Activated naive CD8-positive, alpha-beta T cell treated with anti-CD3 and anti-CD28 coated beads, Interleukin-2, amount 50 U/mL, for 24 hours (primary cell): Measurements from ENCODE around the gene LASP1NB.
"Not testable (repeated sequence)": the region's sequence is repeated elsewhere in the genome, so short reads cannot be mapped to it uniquely, and the experiment has no call there.

Experiments used
- ATAC-seq: fragments of 150-1000 bp; cut with Tn5 transposase; one replicate; pipeline ENCODE4 v1.10.0; 2021
- DNase-seq: peaks from one replicate; pipeline ENCODE4 v3.0.0; 2021
- H3K27ac Mint-ChIP-seq: one replicate; pipeline ENCODE4 v1.8.0; 2021; ENCODE audit warnings: mild to moderate bottlenecking, mixed read lengths
- H3K27me3 Mint-ChIP-seq: one replicate; pipeline ENCODE4 v1.8.0; 2021; ENCODE audit warnings: mixed read lengths
- H3K36me3 Mint-ChIP-seq: one replicate; pipeline ENCODE4 v1.8.0; 2021; ENCODE audit warnings: low read depth, mixed read lengths
- H3K4me1 Mint-ChIP-seq: one replicate; pipeline ENCODE4 v1.8.0; 2021; ENCODE audit warnings: mixed read lengths
- H3K4me3 Mint-ChIP-seq: one replicate; pipeline ENCODE4 v1.8.0; 2021; ENCODE audit warnings: mild to moderate bottlenecking, moderate library complexity, mixed read lengths
- H3K9me3 Mint-ChIP-seq: one replicate; pipeline ENCODE4 v1.8.0; 2021; ENCODE audit warnings: mixed read lengths

LASP1NB gene

GRCh38 chr17:38943607-38944006 is 18.2 kb downstream of the LASP1NB start:
- Mint-ChIP-seq H3K27ac (no peak overlapping the region), H3K9me3 (no peaks in the 10 kb centered on the region), H3K4me1 (no peaks in the 10 kb centered on the region), H3K36me3 (no peaks in the 10 kb centered on the region), H3K4me3 (no peak overlapping the region), H3K27me3 (no peaks in the 10 kb centered on the region)
- DNase-seq, result no peak
- ATAC-seq, result no peak

- ATAC-seq (no peak), DNase-seq (no peak)
- no peaks in the 10 kb centered on the region for H3K9me3 Mint-ChIP-seq
- no peaks in the 10 kb centered on the region for H3K27me3 Mint-ChIP-seq
- H3K36me3 Mint-ChIP-seq, result no peaks in the 10 kb centered on the region
- H3K4me1 Mint-ChIP-seq, result no peaks in the 10 kb centered on the region
- H3K4me3 Mint-ChIP-seq, result no peak overlapping the region
- H3K27ac Mint-ChIP-seq, result no peak overlapping the region
These were observed 21.8 kb downstream of the LASP1NB start for GRCh38 chr17:38947189-38947588.

- ATAC-seq, H3K27me3 Mint-ChIP-seq, H3K27ac Mint-ChIP-seq, H3K4me3 Mint-ChIP-seq, H3K36me3 Mint-ChIP-seq, DNase-seq, H3K9me3 Mint-ChIP-seq, H3K4me1 Mint-ChIP-seq: not testable (repeated sequence)
These were observed 28.4 kb downstream of the LASP1NB start for GRCh38 chr17:38953800-38954199.

- DNase-seq (no peak), ATAC-seq (no peak)
- Mint-ChIP-seq H3K9me3 (no peaks in the 10 kb centered on the region), H3K27me3 (no peaks in the 10 kb centered on the region), H3K27ac (no peak overlapping the region), H3K36me3 (no peaks in the 10 kb centered on the region), H3K4me1 (peaks cover 38% of the 10 kb centered on the region), H3K4me3 (no peak overlapping the region)
These were observed 32.9 kb downstream of the LASP1NB start for GRCh38 chr17:38958326-38958725.

- no peak for ATAC-seq
- Mint-ChIP-seq H3K9me3 (no peaks in the 10 kb centered on the region), H3K36me3 (no peaks in the 10 kb centered on the region), H3K4me3 (no peak overlapping the region), H3K27ac (no peak overlapping the region), H3K4me1 (peaks cover 38% of the 10 kb centered on the region), H3K27me3 (no peaks in the 10 kb centered on the region)
- DNase-seq, result no peak
These were observed 33.3 kb downstream of the LASP1NB start for GRCh38 chr17:38958756-38959155.

- Mint-ChIP-seq H3K9me3 (no peaks in the 10 kb centered on the region), H3K4me3 (no peak overlapping the region), H3K36me3 (no peaks in the 10 kb centered on the region), H3K4me1 (peaks cover 38% of the 10 kb centered on the region), H3K27ac (no peak overlapping the region), H3K27me3 (no peaks in the 10 kb centered on the region)
- ATAC-seq (no peak), DNase-seq (no peak)
These were observed 34.1 kb downstream of the LASP1NB start for GRCh38 chr17:38959508-38959907.

- H3K36me3 Mint-ChIP-seq, result no peaks in the 10 kb centered on the region
- H3K9me3 Mint-ChIP-seq, result no peaks in the 10 kb centered on the region
- no peak overlapping the region for H3K4me3 Mint-ChIP-seq
- no peaks in the 10 kb centered on the region for H3K27me3 Mint-ChIP-seq
- peaks cover 38% of the 10 kb centered on the region for H3K4me1 Mint-ChIP-seq
- DNase-seq, result no peak
- no peak for ATAC-seq
- no peak overlapping the region for H3K27ac Mint-ChIP-seq
These were observed 35.0 kb downstream of the LASP1NB start for GRCh38 chr17:38960402-38960801.

- H3K27ac Mint-ChIP-seq, result peak overlapping the region; percentile 23
- peaks cover 38% of the 10 kb centered on the region for H3K4me1 Mint-ChIP-seq
- no peaks in the 10 kb centered on the region for H3K27me3 Mint-ChIP-seq
- H3K4me3 Mint-ChIP-seq, result no peak overlapping the region
- H3K9me3 Mint-ChIP-seq, result no peaks in the 10 kb centered on the region
- DNase-seq (no peak), ATAC-seq (no peak)
- H3K36me3 Mint-ChIP-seq, result no peaks in the 10 kb centered on the region
These were observed 36.0 kb downstream of the LASP1NB start for GRCh38 chr17:38961413-38961812.

GRCh38 chr17:38967290-38967738 is 41.9 kb downstream of the LASP1NB start, which contains the start of gene FBXO47:
Gene FBXO47, minus strand, starts transcription at chr17:38967403. Its CDS starts 4,378 bp downstream, at chr17:38963025.
- Mint-ChIP-seq H3K9me3 (no peaks in the 10 kb centered on the region), H3K36me3 (no peaks in the 10 kb centered on the region), H3K4me1 (peaks cover 9% of the 10 kb centered on the region), H3K27ac (peak within 1 kb of the TSS; percentile 79), H3K4me3 (peak within 1 kb of the TSS; percentile 70), H3K27me3 (no peaks in the 10 kb centered on the region)
- ATAC-seq (peak; percentile 94), DNase-seq (peak; percentile 78)

GRCh38 chr17:38969281-38969680 is 43.9 kb downstream of the LASP1NB start:
- Mint-ChIP-seq H3K4me3 (no peak overlapping the region), H3K9me3 (no peaks in the 10 kb centered on the region), H3K4me1 (peaks cover 9% of the 10 kb centered on the region), H3K27me3 (no peaks in the 10 kb centered on the region), H3K27ac (no peak overlapping the region), H3K36me3 (no peaks in the 10 kb centered on the region)
- ATAC-seq, result no peak
- no peak for DNase-seq

GRCh38 chr17:38970128-38970527 is 44.7 kb downstream of the LASP1NB start:
- H3K9me3 Mint-ChIP-seq, result no peaks in the 10 kb centered on the region
- no peak overlapping the region for H3K4me3 Mint-ChIP-seq
- no peaks in the 10 kb centered on the region for H3K36me3 Mint-ChIP-seq
- no peak overlapping the region for H3K27ac Mint-ChIP-seq
- no peaks in the 10 kb centered on the region for H3K27me3 Mint-ChIP-seq
- DNase-seq, result no peak
- peaks cover 9% of the 10 kb centered on the region for H3K4me1 Mint-ChIP-seq
- no peak for ATAC-seq

GRCh38 chr17:38970804-38971203 is 45.4 kb downstream of the LASP1NB start:
- no peaks in the 10 kb centered on the region for H3K36me3 Mint-ChIP-seq
- no peak for DNase-seq
- no peak for ATAC-seq
- no peak overlapping the region for H3K4me3 Mint-ChIP-seq
- no peaks in the 10 kb centered on the region for H3K9me3 Mint-ChIP-seq
- H3K27me3 Mint-ChIP-seq, result no peaks in the 10 kb centered on the region
- no peak overlapping the region for H3K27ac Mint-ChIP-seq
- H3K4me1 Mint-ChIP-seq, result peaks cover 9% of the 10 kb centered on the region

- not testable (repeated sequence) for H3K4me1 Mint-ChIP-seq, H3K27me3 Mint-ChIP-seq, H3K4me3 Mint-ChIP-seq, DNase-seq, H3K36me3 Mint-ChIP-seq, H3K27ac Mint-ChIP-seq, ATAC-seq, H3K9me3 Mint-ChIP-seq
These were observed 50.8 kb downstream of the LASP1NB start for GRCh38 chr17:38976187-38976551.

GRCh38 chr17:38978180-38978579 is 52.8 kb downstream of the LASP1NB start:
- H3K36me3 Mint-ChIP-seq, result no peaks in the 10 kb centered on the region
- H3K27me3 Mint-ChIP-seq, result no peaks in the 10 kb centered on the region
- no peak for ATAC-seq
- DNase-seq, result no peak
- no peak overlapping the region for H3K27ac Mint-ChIP-seq
- H3K9me3 Mint-ChIP-seq, result no peaks in the 10 kb centered on the region
- H3K4me1 Mint-ChIP-seq, result peaks cover 4% of the 10 kb centered on the region
- H3K4me3 Mint-ChIP-seq, result no peak overlapping the region
